H1 (cell line): ENCODE results near the gene FAM111A. TPM values are rescaled to one million over a fixed set of nuclear protein-coding genes. Genes with fewer than 3 reads are reported as not detected.

Experiments
- CTCF ChIA-PET: fragments of 300-600 bp; sonication (Branson Sonifier 250); formaldehyde crosslinking; loops from one replicate; lab custom pipeline; 2021; ENCODE audit not compliant: partially characterized antibody; lab: Charles Lee
- POLR2A ChIA-PET: fragments of 300-600 bp; sonication (Branson Sonifier 250); formaldehyde crosslinking; loops from one replicate; lab custom pipeline; 2021; ENCODE audit warnings: inconsistent platforms; ENCODE audit not compliant: partially characterized antibody; lab: Charles Lee
- DNase-seq, 2 experiments: peaks; one replicate each; pipeline versions ENCODE4 v3.0.0 to v3.0.0-alpha.2; 2010 to 2022; ENCODE audit warnings: low spot score in 2 of 2, low read depth in 1 of 2, mixed read lengths in 1 of 2
- FAIRE-seq: peaks from 2 replicates; lab custom pipeline; 2011; peaks lifted over from hg19 to GRCh38; lab: Jason Lieb, UNC
- H2AFZ ChIP-seq: 2 replicates; pipeline ENCODE4 v1.8.1; 2012; ENCODE audit warnings: low read length, inconsistent platforms
- H2AK5ac ChIP-seq: 2 replicates; pipeline ENCODE4 v1.6.1; 2013; ENCODE audit warnings: low read depth, low read length
- H2BK120ac ChIP-seq: replicated peaks from 2 replicates; pipeline ENCODE3; 2013; ENCODE audit warnings: low read depth, low read length, inconsistent platforms
- H2BK12ac ChIP-seq: 2 replicates; pipeline ENCODE4 v1.6.1; 2013; ENCODE audit warnings: low read depth, low read length
- H2BK15ac ChIP-seq: 2 replicates; pipeline ENCODE4 v1.6.1; 2013; ENCODE audit warnings: low read length
- H2BK20ac ChIP-seq: 2 replicates; pipeline ENCODE4 v1.6.1; 2013; ENCODE audit warnings: low read length
- H2BK5ac ChIP-seq: 2 replicates; pipeline ENCODE4 v1.6.1; 2013; ENCODE audit warnings: low read depth, low read length
- H3K14ac ChIP-seq: 2 replicates; pipeline ENCODE4 v1.6.1; 2013; ENCODE audit warnings: inconsistent platforms; ENCODE audit not compliant: insufficient read length
- H3K18ac ChIP-seq: 2 replicates; pipeline ENCODE4 v1.6.1; 2013; ENCODE audit warnings: low read length; ENCODE audit errors: extremely low read depth
- H3K23ac ChIP-seq: 2 replicates; pipeline ENCODE4 v1.6.1; 2013; ENCODE audit warnings: inconsistent platforms; ENCODE audit not compliant: insufficient read length
- H3K23me2 ChIP-seq: 2 replicates; pipeline ENCODE4 v1.6.1; 2013; ENCODE audit warnings: low read depth, low read length
- H3K27ac ChIP-seq: 2 replicates; pipeline ENCODE4 v1.6.1; 2011; ENCODE audit warnings: low read depth, low read length, inconsistent platforms
- H3K27me3 ChIP-seq, 4 experiments: replicated peaks in 1 of 4; 1 replicate in 1 of 4; 2 replicates in 3 of 4; pipeline versions ENCODE4 v1.6.1 to v1.8.1; 2011 to 2013; ENCODE audit warnings: low read length in 3 of 4, mild to moderate bottlenecking in 3 of 4, inconsistent platforms in 2 of 4, mixed read lengths in 2 of 4, moderate library complexity in 1 of 4; ENCODE audit not compliant: control insufficient read depth in 3 of 4, insufficient read depth in 3 of 4; ENCODE audit errors: extremely low read depth in 1 of 4
- H3K36me3 ChIP-seq, 4 experiments: 2 replicates each; pipeline versions ENCODE4 v1.6.1 to v1.8.1; 2011 to 2013; ENCODE audit warnings: mild to moderate bottlenecking in 4 of 4, low read length in 3 of 4, moderate library complexity in 2 of 4, control low read depth in 1 of 4, inconsistent platforms in 1 of 4; ENCODE audit not compliant: insufficient read depth in 4 of 4, control insufficient read depth in 2 of 4
- H3K4ac ChIP-seq: replicated peaks from 2 replicates; pipeline ENCODE3; 2013; ENCODE audit warnings: low read length, low read depth, mixed read lengths, inconsistent platforms; ENCODE audit not compliant: insufficient read length
- H3K4me1 ChIP-seq, 4 experiments: replicated peaks in 1 of 4; 1 replicate in 1 of 4; 2 replicates in 3 of 4; pipeline versions ENCODE4 v1.6.1 to v1.8.1; 2011 to 2013; ENCODE audit warnings: low read length in 3 of 4, inconsistent platforms in 2 of 4, mixed read lengths in 1 of 4; ENCODE audit not compliant: insufficient read depth in 4 of 4, control insufficient read depth in 3 of 4
- H3K4me2 ChIP-seq, 2 experiments: 2 replicates each; pipeline versions ENCODE4 v1.6.1 to v1.8.1; 2011 to 2013; ENCODE audit warnings: low read depth in 2 of 2, low read length in 2 of 2, control low read depth in 1 of 2, inconsistent platforms in 1 of 2, mild to moderate bottlenecking in 1 of 2; ENCODE audit not compliant: insufficient read depth in 1 of 2
- H3K4me3 ChIP-seq, 4 experiments: fragments of 200-600, 300-600 bp in 1 of 4; sonication (generic), shearing (Covaris generic), sonication (Bioruptor Twin) in 1 of 4; 2 replicates each; pipeline versions ENCODE4 v1.5.1 to v1.8.1; 2011 to 2016; ENCODE audit warnings: low read length in 4 of 4, low read depth in 3 of 4, control low read depth in 2 of 4, inconsistent platforms in 2 of 4, mild to moderate bottlenecking in 2 of 4, mixed read lengths in 1 of 4, moderate library complexity in 1 of 4; ENCODE audit not compliant: insufficient read depth in 2 of 4; ENCODE audit errors: extremely low read depth in 1 of 4
- H3K56ac ChIP-seq: replicated peaks from 2 replicates; pipeline ENCODE3; 2013; ENCODE audit warnings: low read depth, mild to moderate bottlenecking, mixed read lengths, low read length, inconsistent platforms; ENCODE audit not compliant: insufficient read length
- H3K79me1 ChIP-seq: 2 replicates; pipeline ENCODE4 v1.6.1; 2013; ENCODE audit warnings: low read depth, low read length, control low read depth
- H3K79me2 ChIP-seq, 2 experiments: 2 replicates each; pipeline versions ENCODE4 v1.6.1 to v1.8.1; 2012 to 2013; ENCODE audit warnings: low read length in 2 of 2, mild to moderate bottlenecking in 2 of 2, inconsistent platforms in 1 of 2; ENCODE audit not compliant: insufficient read depth in 2 of 2, control insufficient read depth in 1 of 2
- H3K9ac ChIP-seq, 4 experiments: replicated peaks in 1 of 4; 1 replicate in 1 of 4; 2 replicates in 3 of 4; pipeline versions ENCODE4 v1.6.1 to v1.8.1; 2011 to 2013; ENCODE audit warnings: low read depth in 3 of 4, low read length in 3 of 4, control low read depth in 2 of 4, mild to moderate bottlenecking in 2 of 4, moderate library complexity in 2 of 4, inconsistent platforms in 1 of 4; ENCODE audit errors: extremely low read depth in 1 of 4
- H3K9me3 ChIP-seq, 2 experiments: 2 replicates each; pipeline versions ENCODE4 v1.6.1 to v1.8.1; 2012 to 2013; ENCODE audit warnings: mild to moderate bottlenecking in 2 of 2, moderate library complexity in 2 of 2, control low read depth in 1 of 2, inconsistent platforms in 1 of 2, low read depth in 1 of 2, low read length in 1 of 2, mixed read lengths in 1 of 2; ENCODE audit not compliant: insufficient read depth in 2 of 2
- H4K20me1 ChIP-seq, 2 experiments: replicated peaks in 1 of 2; 2 replicates each; pipeline versions ENCODE3 to v1.8.1; 2011 to 2013; ENCODE audit warnings: inconsistent platforms in 2 of 2, low read length in 2 of 2, mild to moderate bottlenecking in 1 of 2; ENCODE audit not compliant: insufficient read depth in 2 of 2, control insufficient read depth in 1 of 2
- H4K5ac ChIP-seq: 2 replicates; pipeline ENCODE4 v1.6.1; 2013; ENCODE audit warnings: low read length, low read depth, mixed read lengths, inconsistent platforms; ENCODE audit not compliant: insufficient read length
- H4K8ac ChIP-seq: 2 replicates; pipeline ENCODE4 v1.8.0; 2013; ENCODE audit warnings: mild to moderate bottlenecking, moderate library complexity, low read length, inconsistent platforms; ENCODE audit not compliant: insufficient read depth; ENCODE audit errors: extremely low read depth
- H4K91ac ChIP-seq: replicated peaks from 2 replicates; pipeline ENCODE3; 2013; ENCODE audit warnings: low read length, mixed read lengths, inconsistent platforms; ENCODE audit not compliant: insufficient read length
- CBX8 ChIP-seq: fragments of 300-800, 300-1000 bp; sonication (generic); IDR thresholded peaks from 2 replicates; pipeline ENCODE4 v1.7.1; 2016; ENCODE audit warnings: low read depth, low read length, borderline replicate concordance
- EZH2 ChIP-seq: fragments of 200-600 bp; sonication (generic); IDR thresholded peaks from 2 replicates; pipeline ENCODE4 v1.7.1; 2012; ENCODE audit warnings: low read depth, mild to moderate bottlenecking, moderate library complexity, low read length, inconsistent platforms; ENCODE audit not compliant: severe bottlenecking
- NRF1 ChIP-seq: IDR thresholded peaks from 2 replicates; pipeline ENCODE4 v1.6.1; 2011; ENCODE audit warnings: mild to moderate bottlenecking, low read depth, low read length, improper control_type of control experiment
- SIX5 ChIP-seq: IDR thresholded peaks from 2 replicates; pipeline ENCODE4 v1.6.1; 2011; ENCODE audit warnings: mild to moderate bottlenecking, low read depth, low read length
- YY1 ChIP-seq: IDR thresholded peaks from 2 replicates; pipeline ENCODE4 v1.6.1; 2011; ENCODE audit warnings: low read depth, mild to moderate bottlenecking, low read length
- WGBS, 2 experiments: shearing (Covaris generic) in 1 of 2; methylation state at CpG; one replicate each; pipeline versions ENCODE4 v1.1.6 to v1.1.7; 2013 to 2015; ENCODE audit warnings: low lambda C conversion rate in 2 of 2, mixed read lengths in 2 of 2, inconsistent platforms in 1 of 2, low coverage in 1 of 2, missing lambda C conversion rate in 1 of 2; ENCODE audit not compliant: insufficient replicate concordance in 2 of 2, insufficient coverage in 1 of 2, insufficient read length in 1 of 2; ENCODE audit errors: extremely low coverage in 1 of 2, missing lambda C conversion rate in 1 of 2; 5-methylcytosine and 5-hydroxymethylcytosine counted together
- polyA plus RNA-seq, 7 experiments: library from polyadenylated mRNA; depleted of rRNA in 3 of 7; stranded (reverse) in 5 of 7; unstranded in 2 of 7; fragments of >200 nt in 5 of 7; fragments of 200-250 nt in 2 of 7; gene quantifications; 1 replicate in 5 of 7; 2 replicates in 1 of 7; 4 replicates in 1 of 7; pipeline versions ENCODE4 v1.2.1 to v1.2.3, GENCODE V29; 2011 to 2013; ENCODE audit warnings: missing spikeins in 2 of 7, mixed read lengths in 2 of 7
- total RNA-seq: library from RNA; stranded (reverse); fragmentation: NEBNext Ultra II Directional; extraction: Animal tissue kit (Norgen Biotek cat#: 25700); gene quantifications from 2 replicates; pipeline ENCODE4 v1.2.1, GENCODE V29; 2021

Gene FAM111A
- total and polyA plus RNA-seq, 2 of the 8 experiments (the other 6 are each of a cell fraction or from before 2014, with no cell fraction given) = 10.2 to 29.9 TPM

DNA sequence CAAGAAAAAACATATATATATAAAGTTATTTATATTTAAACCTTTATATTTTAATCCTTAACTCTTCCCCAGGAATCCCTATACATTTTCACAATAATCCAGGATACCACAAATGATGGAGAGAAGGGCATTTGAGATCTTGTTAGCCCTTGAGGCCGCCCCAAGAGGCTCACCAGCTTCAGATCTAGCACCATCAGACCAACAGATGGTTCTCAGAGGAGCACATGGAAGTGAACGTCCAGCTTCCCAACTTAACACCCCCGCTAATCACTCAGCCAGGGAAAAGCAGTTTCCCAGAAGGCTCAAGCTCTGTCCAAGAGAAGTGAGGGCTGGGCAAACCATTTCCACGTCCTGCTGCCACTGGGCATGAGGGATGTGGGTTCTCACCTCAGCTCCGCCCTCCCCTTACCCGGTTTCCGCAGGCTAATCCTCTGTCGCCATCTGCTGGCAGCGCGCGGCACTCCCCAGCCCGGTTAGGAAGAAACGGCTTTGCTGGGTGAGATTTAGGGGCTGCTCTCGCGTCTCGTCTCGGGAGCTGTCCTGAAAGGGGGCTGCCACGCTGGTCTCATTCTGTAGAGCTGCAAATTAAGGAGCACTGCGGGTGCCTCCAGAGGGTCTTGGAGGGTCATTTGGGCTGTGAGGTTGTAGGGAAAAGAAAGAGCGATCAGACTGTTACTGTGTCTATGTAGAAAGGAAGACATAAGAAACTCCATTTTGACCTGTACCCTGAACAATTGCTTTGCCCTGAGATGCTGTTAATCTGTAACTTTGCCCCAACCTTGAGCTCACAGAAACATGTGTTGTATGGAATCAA is 6.8 kb upstream of the FAM111A start:
- peaks cover 3 to 40% (median 7%) of the 10 kb centered on the region in 4 experiments; a peak in 5 of 8 replicates for H3K36me3 ChIP-seq
- H3K79me1 ChIP-seq = no peaks in the 10 kb centered on the region
- DNase-seq = peak; percentile 59 to 99
- no peaks in the 10 kb centered on the region for H4K20me1 ChIP-seq
- no peaks in the 10 kb centered on the region for H3K27me3 ChIP-seq
- no peaks in the 10 kb centered on the region for H3K4me1 ChIP-seq
- H3K23ac ChIP-seq = no peak overlapping the region
- no peak overlapping the region for H2BK12ac ChIP-seq
- no peak overlapping the region for H2BK15ac ChIP-seq
- H3K9ac ChIP-seq = no peak overlapping the region
- no peak overlapping the region for H4K8ac ChIP-seq
- H3K14ac ChIP-seq = no peak overlapping the region
- H2BK5ac ChIP-seq = no peak overlapping the region
- no peak overlapping the region for H2AFZ ChIP-seq
- no peaks in the 10 kb centered on the region for H3K23me2 ChIP-seq
- H4K91ac ChIP-seq = no peak overlapping the region
- H3K18ac ChIP-seq = no peak overlapping the region; the same call in 1 of the 2 replicates
- peak overlapping the region; percentile 90; the same call in 1 of the 2 replicates for H2BK20ac ChIP-seq
- no peak overlapping the region for H2BK120ac ChIP-seq
- no peaks in the 10 kb centered on the region for H3K79me2 ChIP-seq
- CTCF ChIA-PET = interaction anchor here (0.5 to 2.6 kb wide), 54 partner anchors 8 to 568 kb away, joined by 3 to 20 read pairs (median 4); partner anchors contain the start of gene DTX4
- no peak overlapping the region for H3K56ac ChIP-seq
- H3K27ac ChIP-seq = no peak overlapping the region; the same call in 1 of the 2 replicates
- POLR2A ChIA-PET = interaction anchor here (0.9 to 1.0 kb wide), 2 partner anchors 33 to 172 kb away, joined by 3 to 4 read pairs; no protein-coding TSS in a partner anchor
- H3K4ac ChIP-seq = no peak overlapping the region
- no peak overlapping the region for H3K4me3 ChIP-seq
- H3K4me2 ChIP-seq = peak overlapping the region in 1 of 2 experiments; percentile 40; a peak in 1 of 4 replicates
- no peak for FAIRE-seq
- H2AK5ac ChIP-seq = no peak overlapping the region
- no peak overlapping the region for H4K5ac ChIP-seq
- H3K9me3 ChIP-seq = peaks cover 23 to 26% of the 10 kb centered on the region in 2 experiments
- 23% methylated on average over 19 of the region's 20 CpGs; no CpG with 5 or more reads in 1 of the 2 experiments for WGBS, 2 experiments
- TF ChIP-seq CBX8 (no peak), EZH2 (no peak), YY1 (no peak), NRF1 (no peak), SIX5 (no peak)
